GM19438 (cell line): Measurements from ENCODE around the gene MTHFS.

Experiments used
- ATAC-seq: cut with Tn5 transposase; IDR thresholded peaks from one replicate; pipeline ENCODE4 v1.9.1; 2021; ENCODE audit warnings: low read depth; ENCODE audit not compliant: unreplicated experiment

The MTHFS gene

DNA sequence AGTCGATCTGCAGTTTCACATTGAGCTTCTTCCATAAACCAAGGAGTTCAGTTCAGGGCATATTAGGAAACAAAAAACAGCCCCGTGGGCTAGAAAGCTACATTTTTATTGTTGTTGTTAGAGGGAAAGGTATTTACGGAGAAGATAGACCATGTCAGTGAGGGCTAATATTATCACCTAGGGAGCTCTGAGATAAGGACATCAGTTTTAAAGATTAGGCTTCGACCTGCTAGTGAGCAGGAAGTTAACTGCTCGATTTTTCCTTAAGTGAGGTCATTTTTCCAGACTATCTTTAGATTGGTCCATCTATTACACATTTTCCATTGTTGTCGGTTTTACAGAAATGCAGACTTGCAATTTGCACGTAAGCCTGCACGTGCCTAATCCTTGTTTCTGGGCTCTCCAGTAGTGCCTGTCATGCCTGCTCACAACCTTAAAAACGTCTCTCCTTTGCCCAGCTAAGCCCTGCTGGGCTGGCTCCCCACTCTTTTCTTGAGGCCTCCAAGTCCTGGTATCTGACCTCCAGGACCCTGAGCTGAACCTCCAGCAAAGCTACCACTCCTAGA is 72.6 kb downstream of the MTHFS start:
- ATAC-seq = no peak

DNA sequence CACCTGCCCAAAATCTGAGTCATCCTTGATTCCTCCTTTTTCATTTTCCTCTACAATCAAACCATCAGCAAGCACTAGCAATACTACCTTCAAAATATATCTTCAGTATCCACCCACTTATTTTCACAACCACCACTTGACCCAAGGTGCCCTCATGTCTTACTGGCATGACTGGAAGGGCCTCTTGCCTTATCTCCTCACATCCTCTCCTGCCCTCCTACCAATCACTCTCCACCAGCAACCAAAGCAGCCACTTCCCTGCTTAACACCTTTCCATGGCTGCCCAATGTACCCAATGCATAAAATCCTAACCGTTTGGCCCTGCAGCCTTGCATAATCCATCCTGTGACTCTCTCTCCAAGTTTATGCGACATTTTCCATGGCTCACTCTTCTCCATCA is 76.0 kb downstream of the MTHFS start:
- ATAC-seq = no peak

DNA sequence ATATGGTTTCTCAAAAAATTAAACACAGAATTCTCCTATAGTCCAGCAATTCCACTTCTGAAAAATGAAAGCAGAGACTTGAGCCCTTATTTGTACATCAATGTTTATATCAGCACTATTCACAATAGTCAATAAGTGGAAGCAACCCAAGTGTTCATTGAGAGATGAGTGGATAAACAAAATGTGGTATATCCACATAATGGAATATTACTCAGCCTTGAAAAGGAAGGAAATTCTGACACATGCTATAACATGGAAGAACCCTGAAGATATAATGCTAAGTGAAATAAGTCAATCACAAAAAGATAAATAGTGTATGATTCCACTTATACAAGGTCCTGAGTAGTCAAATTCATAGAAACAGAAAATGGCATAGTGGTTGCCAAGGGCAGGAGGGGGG is 76.6 kb downstream of the MTHFS start:
- no peak for ATAC-seq

DNA sequence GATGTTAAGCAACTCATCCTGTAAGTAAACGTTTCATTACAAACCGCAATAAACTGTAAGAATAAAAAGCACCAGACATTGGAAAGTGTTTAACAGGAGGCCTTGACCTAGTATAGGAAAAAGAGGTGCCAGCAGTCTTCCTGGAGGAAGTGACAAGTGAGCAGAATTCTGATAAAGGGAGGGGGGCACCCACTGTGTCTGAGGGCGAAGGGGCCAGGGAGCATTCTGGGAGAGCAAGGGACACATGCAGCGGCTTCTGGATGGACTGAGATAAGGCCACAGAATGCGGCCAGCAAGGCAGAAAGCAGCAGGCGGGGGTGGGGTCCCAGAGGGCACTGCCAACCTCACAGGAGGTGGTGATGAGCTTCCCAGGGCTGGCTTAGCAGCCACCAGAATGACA is 80.2 kb downstream of the MTHFS start:
- no peak for ATAC-seq

DNA sequence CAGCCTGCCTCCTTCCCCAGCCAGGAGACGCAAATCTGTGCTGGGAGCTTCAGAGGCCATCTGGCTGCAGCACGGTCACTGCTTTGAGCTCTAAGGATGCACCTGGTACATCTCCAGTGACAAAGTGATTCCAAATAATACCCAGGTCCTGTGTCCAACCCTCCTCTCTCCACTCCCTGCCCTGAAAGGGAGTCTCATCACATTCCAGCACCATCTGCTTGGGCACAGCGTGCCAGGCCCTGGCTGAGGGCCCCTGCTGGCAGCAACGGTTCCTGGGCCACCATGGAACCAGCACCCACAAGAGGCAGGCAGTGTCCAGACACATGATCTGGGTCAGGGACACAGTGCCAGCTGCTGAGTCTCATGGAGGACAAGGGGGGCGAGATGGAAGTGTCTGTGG is 81.3 kb downstream of the MTHFS start:
- no peak for ATAC-seq

DNA sequence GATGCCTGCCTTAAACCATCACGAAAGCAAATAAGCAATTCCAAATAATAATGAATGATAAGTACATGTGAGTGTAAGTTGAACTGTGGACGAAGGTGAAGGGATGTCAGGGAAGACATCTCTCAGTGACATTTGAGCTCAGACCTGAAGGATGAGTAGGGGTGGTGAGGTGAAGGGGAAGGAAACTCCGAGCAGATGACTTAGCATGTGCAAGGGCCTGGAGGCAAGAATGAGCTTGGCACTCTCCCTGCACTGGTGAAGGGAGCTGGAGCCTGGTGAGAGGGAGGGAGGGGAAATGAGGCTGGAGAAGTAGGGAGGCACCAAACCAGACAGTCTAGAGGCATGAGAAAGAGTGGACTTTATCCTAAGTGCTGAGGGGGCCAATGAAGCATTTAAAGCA is 84.3 kb downstream of the MTHFS start:
- no peak for ATAC-seq

DNA sequence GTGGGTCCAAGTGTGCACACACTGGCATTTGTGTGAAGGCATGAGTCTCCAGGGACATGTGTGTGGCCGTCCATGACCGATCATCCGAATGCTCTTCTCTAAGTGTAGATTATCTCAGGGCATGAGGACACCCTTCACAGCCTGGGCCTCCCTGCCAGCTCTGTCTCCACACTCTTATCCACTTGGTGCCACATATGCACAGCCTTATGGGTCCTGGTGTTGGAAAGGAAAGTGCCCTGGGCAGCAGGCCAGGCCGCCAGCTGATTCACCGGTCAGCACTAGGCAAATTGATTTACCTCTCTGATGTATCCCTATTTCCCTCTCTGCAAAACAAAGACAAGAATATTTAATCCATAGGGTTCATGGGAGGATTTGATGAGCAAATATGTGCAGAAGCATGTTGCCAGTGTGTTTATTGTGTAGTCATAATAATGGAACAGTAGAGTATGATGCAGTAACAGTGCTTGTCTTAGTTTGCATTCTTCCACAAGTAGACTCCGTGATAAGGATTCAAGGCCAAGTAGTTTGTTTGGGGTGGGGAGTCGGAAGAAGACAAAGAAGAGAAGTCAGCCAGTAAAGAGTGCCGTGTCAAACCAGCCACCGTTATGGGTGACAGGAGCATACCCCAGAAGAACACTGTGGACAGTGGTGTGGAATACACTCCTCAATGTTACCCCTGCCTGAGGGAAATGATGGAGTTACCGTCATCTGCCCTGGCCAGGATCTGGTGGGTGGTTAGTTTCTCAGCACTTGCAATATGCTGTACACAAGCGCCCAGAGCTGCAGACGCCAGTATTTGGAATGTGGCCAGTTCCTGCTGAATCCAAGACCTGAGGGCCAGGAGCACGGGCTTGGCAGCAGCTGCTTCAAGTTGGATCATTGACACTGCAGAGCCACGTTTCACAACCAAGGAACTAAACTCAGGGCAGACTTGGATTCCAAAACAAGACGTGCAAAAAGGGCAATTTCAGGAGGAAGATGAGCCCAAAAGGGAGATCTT is 85.1 kb downstream of the MTHFS start:
- ATAC-seq = no peak

DNA sequence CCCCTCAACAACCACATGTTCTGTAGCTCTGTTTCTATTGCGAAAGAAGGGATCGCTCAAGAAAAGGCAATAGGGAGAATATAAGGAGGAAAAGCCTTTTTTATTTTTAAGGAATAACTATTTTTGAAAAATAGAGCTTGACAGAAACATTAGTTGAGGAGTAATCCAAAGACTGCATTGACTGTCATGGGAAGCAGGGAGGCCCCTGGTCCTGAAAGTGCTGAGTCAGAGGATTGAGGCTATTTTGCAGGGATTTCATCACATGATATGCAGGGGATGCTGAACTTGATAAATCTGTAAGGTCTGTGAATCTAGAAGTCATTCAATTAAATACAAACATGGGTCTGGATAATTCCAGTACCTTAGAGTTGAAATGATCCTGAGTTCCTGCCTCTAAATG is 92.0 kb downstream of the MTHFS start:
- ATAC-seq = no peak

DNA sequence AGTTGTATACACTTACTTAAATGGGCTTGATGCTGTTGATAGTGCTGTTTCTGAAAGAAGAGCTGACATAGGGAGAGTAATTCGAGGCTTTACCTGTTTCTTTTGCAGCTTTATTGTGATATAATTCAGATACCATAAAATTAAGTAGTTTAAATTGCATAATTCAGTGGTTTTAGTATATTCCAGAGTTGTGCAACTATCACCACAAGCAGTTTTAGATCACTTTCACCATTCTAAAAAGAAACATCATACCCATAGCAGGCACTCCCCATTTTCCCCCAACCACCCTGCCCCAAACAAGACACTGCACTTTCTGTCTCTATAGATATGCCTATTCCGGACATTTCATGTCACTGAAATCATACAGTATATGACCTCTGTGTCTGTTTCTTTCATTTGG is 98.5 kb downstream of the MTHFS start:
- no peak for ATAC-seq
